Tibial artery (tissue), 4 donors: ENCODE data around the gene ZNF486.
"Not testable (repeated sequence)": the region's sequence is repeated elsewhere in the genome, so short reads cannot be mapped to it uniquely, and the experiment has no call there.

Experiments used
- DNase-seq, 2 donors: peaks; one replicate each; pipeline ENCODE4 v3.0.0-alpha.2; 2019
- H3K27ac ChIP-seq, 2 donors: fragments of 200-600 bp; sonication (generic) in 1 of 2; 1 replicate in 1 of 2; 2 replicates in 1 of 2; pipeline ENCODE4 v1.5.1; 2018 to 2019; ENCODE audit warnings: mild to moderate bottlenecking in 1 of 2
- H3K27me3 ChIP-seq, 2 donors: fragments of 200-600 bp; sonication (generic) in 1 of 2; one replicate each; pipeline versions ENCODE4 v1.5.1 to v1.6.0; 2016 to 2019
- H3K36me3 ChIP-seq, 3 donors: fragments of 200-600 bp; sonication (generic) in 2 of 3; one replicate each; pipeline ENCODE4 v1.5.1; 2016 to 2019; ENCODE audit warnings: mild to moderate bottlenecking in 2 of 3
- H3K4me1 ChIP-seq, 4 donors: fragments of 200-600 bp; sonication (generic) in 2 of 4; 1 replicate in 3 of 4; 2 replicates in 1 of 4; pipeline ENCODE4 v1.5.1; 2016 to 2019
- H3K4me3 ChIP-seq, 2 donors: fragments of 200-600 bp; sonication (generic) in 1 of 2; 1 replicate in 1 of 2; 2 replicates in 1 of 2; pipeline ENCODE4 v1.5.1; 2018 to 2019; ENCODE audit warnings: mild to moderate bottlenecking in 2 of 2
- H3K9me3 ChIP-seq, 3 donors: fragments of 200-600 bp; sonication (generic) in 1 of 3; one replicate each; pipeline ENCODE4 v1.5.1; 2016 to 2019
- CTCF ChIP-seq, 2 experiments: fragments of 200-600 bp in 1 of 2; fragments of 450-650 bp in 1 of 2; IDR thresholded peaks; one replicate each; pipeline ENCODE4 v1.5.1; 2017 to 2019; ENCODE audit warnings: antibody characterized with exemption in 2 of 2, mild to moderate bottlenecking in 1 of 2, moderate library complexity in 1 of 2
- intact Hi-C: fragments of 100-400 bp; cut with DNase I; formaldehyde crosslinking; loops from one replicate; pipeline ENCODE4 v1.15.0; 2023; ENCODE audit warnings: low total_unique reads

ZNF486 gene

GRCh38 chr19:20197747-20198146 lies 30.7 kb downstream of the ZNF486 start:
- H3K9me3 ChIP-seq = peaks cover 0 to 55% (median 18%) of the 10 kb centered on the region in 3 donors
- no peak overlapping the region for H3K4me3 ChIP-seq
- no peaks in the 10 kb centered on the region for H3K27me3 ChIP-seq
- H3K36me3 ChIP-seq = peaks cover 45 to 67% (median 52%) of the 10 kb centered on the region in 3 donors
- no peaks in the 10 kb centered on the region for H3K4me1 ChIP-seq
- no peak overlapping the region for H3K27ac ChIP-seq
- DNase-seq = no peak
- TF ChIP-seq CTCF (IDR thresholded peaks at IDR 0.05) = no peak
- intact Hi-C loops = no loop called here

- Histone ChIP-seq H3K27me3 (no peaks in the 10 kb centered on the region), H3K4me1 (no peaks in the 10 kb centered on the region), H3K27ac (no peak overlapping the region), H3K9me3 (no peaks in the 10 kb centered on the region), H3K36me3 (no peaks in the 10 kb centered on the region), H3K4me3 (no peak overlapping the region)
- no peak for TF ChIP-seq CTCF (IDR thresholded peaks at IDR 0.05)
- DNase-seq = no peak
- intact Hi-C loops = no loop called here
These were observed 42.0 kb downstream of the ZNF486 start for GRCh38 chr19:20209051-20209450.

- intact Hi-C loops, H3K4me1 ChIP-seq, DNase-seq, H3K27ac ChIP-seq, H3K27me3 ChIP-seq, H3K4me3 ChIP-seq, H3K36me3 ChIP-seq, H3K9me3 ChIP-seq: not testable (repeated sequence)
These were observed 47.4 kb downstream of the ZNF486 start for GRCh38 chr19:20214366-20214765.

- H3K4me3 ChIP-seq, H3K27ac ChIP-seq, H3K9me3 ChIP-seq, H3K27me3 ChIP-seq, DNase-seq, intact Hi-C loops, H3K36me3 ChIP-seq, H3K4me1 ChIP-seq: not testable (repeated sequence)
These were observed 54.6 kb downstream of the ZNF486 start for GRCh38 chr19:20221605-20222004.

GRCh38 chr19:20233105-20233504 lies 66.1 kb downstream of the ZNF486 start:
- peaks cover 0 to 8% (median 3%) of the 10 kb centered on the region in 4 donors for H3K4me1 ChIP-seq
- no peak for DNase-seq
- no peaks in the 10 kb centered on the region for H3K36me3 ChIP-seq
- H3K9me3 ChIP-seq = peaks cover 0 to 13% (median 0%) of the 10 kb centered on the region in 3 donors
- intact Hi-C loops = no loop called here
- no peak for TF ChIP-seq CTCF (IDR thresholded peaks at IDR 0.05)
- H3K27ac ChIP-seq = no peak overlapping the region
- H3K27me3 ChIP-seq = no peaks in the 10 kb centered on the region
- no peak overlapping the region for H3K4me3 ChIP-seq

- Histone ChIP-seq H3K27me3 (no peaks in the 10 kb centered on the region), H3K4me1 (peaks cover 0 to 8% (median 3%) of the 10 kb centered on the region in 4 donors), H3K36me3 (no peaks in the 10 kb centered on the region), H3K9me3 (no peaks in the 10 kb centered on the region), H3K4me3 (no peak overlapping the region), H3K27ac (no peak overlapping the region)
- no peak for DNase-seq
- intact Hi-C loops = no loop called here
- TF ChIP-seq CTCF (IDR thresholded peaks at IDR 0.05) = no peak
These were observed 68.1 kb downstream of the ZNF486 start for GRCh38 chr19:20235156-20235555.
